HG03025 (cell line): ENCODE measurements around the gene CLCNKA.
"Not testable (repeated sequence)": the region's sequence is repeated elsewhere in the genome, so short reads cannot be mapped to it uniquely, and the experiment has no call there.

Source experiments
- ATAC-seq: cut with Tn5 transposase; IDR thresholded peaks from one replicate; pipeline ENCODE4 v1.9.1; 2021; ENCODE audit warnings: mild to moderate bottlenecking, moderate library complexity; ENCODE audit not compliant: unreplicated experiment, low FRiP score

The CLCNKA gene

DNA sequence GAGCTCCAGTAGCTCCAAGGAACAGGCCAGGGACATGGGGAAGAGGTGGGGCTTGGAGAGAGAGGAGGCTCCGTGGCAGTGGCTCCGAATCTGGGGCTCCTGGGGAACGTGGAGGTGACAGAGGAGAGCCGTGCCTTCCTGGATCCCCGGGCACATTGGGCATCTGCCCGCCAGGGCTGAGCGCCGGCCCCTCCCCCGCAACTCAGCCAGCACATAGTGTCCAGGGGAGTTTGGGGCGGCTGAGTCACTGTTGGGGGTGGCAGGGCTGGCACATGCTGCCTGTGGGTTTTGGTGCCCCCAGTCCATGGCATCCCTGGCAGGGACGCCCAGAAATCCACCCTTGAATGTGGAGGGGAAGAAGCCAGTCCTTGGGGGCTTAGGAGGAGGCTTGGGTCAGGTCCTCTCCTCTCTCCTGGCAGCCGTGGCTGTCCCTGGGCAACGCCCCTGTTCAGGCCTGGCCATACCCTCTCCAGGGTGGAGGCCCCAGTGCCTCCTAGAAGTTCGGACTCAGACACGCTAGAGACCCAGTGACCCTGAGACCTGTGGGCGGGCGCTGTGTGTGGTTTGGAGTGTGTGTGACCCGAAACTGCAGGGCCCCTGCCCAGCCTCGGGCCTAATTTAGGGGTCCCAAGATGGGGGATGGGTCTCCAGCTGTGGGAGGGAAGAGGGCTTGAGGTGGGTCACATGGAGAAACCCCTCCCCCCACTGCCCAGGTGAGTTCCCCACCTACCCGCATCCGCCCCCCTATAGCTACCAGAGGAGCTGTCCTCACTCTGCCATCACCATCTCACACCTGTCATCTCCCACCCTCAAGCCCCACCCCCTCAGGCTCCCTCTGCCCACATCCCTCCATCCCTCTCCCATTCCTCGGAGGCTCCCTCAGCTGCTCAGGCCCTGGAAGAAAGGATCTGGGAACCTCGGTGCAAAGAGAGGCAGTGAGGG lies 5.6 kb upstream of the CLCNKA start:
- ATAC-seq = no peak

DNA sequence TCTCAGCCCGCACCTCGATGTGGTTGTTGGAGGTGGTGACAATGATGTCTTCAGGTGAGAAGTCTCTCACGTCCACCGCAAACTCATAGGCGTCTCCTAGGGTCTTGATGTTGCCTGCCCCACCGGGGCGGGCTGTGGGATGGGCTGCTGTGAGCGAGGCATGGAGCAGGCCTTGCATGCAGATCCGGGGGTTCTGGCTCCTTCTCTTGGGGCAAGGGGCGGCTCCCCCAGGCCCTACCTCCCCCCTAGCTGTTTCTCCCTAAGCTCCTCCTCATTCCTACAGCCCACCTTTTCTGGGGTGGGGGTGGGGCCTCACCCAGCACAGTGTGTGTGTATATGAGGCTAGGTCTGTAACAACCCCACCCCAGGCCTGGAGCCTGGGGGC lies 4.8 kb upstream of the CLCNKA start:
- ATAC-seq = no peak

- ATAC-seq = no peak
Measured at GRCh38 chr1:16017461-16018303, 4.2 kb upstream of the CLCNKA start, which contains the start of gene HSPB7. Gene HSPB7, minus strand, starts transcription at chr1:16018043. Its CDS starts 80 bp downstream, at chr1:16017963.

DNA sequence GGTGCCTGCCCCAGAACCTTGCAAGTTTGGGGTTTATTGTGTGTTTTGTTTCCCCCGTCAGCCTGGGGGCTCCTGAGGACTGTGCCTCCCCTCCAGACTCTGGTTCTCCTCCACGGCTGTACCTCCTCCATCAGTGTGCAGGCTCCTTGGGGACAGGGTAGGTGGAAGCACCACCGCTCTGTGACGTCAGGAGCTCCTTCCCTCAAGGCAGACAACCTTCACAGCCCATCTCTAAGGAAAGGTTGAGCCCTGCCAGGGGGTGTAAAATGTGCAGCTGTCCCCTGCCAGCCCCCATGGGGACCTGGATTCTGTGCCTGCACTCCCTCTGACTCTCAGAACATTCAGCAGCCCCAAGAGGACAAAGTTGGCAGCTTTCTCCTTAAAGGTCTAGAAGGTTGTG lies 3.5 kb upstream of the CLCNKA start:
- no peak for ATAC-seq

- ATAC-seq = no peak
Measured at GRCh38 chr1:16018749-16019643, 2.8 kb upstream of the CLCNKA start.

- ATAC-seq = no peak
Measured at GRCh38 chr1:16019644-16020277, 2.1 kb upstream of the CLCNKA start.

DNA sequence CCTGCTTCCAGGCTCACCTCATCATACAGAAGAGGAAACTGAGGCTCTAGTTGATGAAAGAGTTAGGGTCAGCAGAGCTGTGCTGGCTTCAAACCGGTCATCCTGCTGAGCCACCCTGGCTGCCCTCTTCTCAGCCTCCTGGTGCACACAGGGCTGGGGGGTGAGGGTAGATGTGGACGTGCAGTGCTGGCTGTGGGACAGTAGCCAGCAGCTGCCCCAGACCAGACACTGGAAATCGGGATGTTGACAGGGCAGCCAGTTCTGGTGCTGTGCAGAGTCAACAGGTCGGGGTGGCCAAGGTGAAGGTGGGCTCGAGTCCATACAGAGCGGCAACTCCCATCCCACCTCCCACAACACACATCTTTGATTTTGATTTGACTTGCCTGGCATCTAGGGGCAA lies 1.5 kb upstream of the CLCNKA start:
- no peak for ATAC-seq

GRCh38 chr1:16020878-16021277 lies 958 bp upstream of the CLCNKA start:
- ATAC-seq = not testable (repeated sequence)

DNA sequence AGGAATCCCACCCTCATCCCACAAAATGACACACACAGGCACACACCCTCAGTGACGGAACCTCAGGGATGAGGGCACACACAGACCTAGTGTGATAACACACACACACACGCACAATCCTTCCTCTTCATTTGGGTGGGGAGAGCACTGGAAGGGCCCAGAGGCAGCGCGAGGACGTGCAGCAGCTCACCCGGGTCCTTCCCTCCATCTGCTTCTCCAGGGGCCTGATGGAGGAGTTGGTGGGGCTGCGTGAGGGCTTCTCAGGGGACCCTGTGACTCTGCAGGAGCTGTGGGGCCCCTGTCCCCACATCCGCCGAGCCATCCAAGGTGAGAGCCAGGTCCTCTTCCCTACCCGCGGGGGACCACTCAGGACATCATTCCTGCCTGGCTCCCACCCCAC lies 557 bp downstream of the CLCNKA start:
- no peak for ATAC-seq

- ATAC-seq = no peak
Measured at GRCh38 chr1:16023050-16023653, 1.3 kb downstream of the CLCNKA start.

DNA sequence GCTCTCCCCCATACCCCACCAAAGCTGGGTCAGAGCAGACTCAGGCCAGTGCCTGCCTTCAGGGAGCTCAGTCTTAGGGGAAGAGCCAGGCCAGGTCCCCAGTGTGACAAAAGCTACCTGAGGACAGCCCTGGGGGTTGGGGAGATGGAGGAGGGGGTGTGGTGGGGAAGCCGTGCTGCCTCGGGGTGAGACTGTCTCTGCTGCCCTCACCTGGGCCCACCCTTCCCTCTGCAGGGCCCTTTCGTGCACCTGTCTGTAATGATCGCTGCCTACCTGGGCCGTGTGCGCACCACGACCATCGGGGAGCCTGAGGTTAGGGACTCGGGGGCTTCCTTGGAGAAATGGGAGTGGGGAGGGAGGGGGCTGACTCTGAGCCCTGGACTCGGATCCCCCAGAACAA lies 4.5 kb downstream of the CLCNKA start:
- not testable (repeated sequence) for ATAC-seq

GRCh38 chr1:16026723-16027484 lies 5.1 kb downstream of the CLCNKA start:
- ATAC-seq = no peak

DNA sequence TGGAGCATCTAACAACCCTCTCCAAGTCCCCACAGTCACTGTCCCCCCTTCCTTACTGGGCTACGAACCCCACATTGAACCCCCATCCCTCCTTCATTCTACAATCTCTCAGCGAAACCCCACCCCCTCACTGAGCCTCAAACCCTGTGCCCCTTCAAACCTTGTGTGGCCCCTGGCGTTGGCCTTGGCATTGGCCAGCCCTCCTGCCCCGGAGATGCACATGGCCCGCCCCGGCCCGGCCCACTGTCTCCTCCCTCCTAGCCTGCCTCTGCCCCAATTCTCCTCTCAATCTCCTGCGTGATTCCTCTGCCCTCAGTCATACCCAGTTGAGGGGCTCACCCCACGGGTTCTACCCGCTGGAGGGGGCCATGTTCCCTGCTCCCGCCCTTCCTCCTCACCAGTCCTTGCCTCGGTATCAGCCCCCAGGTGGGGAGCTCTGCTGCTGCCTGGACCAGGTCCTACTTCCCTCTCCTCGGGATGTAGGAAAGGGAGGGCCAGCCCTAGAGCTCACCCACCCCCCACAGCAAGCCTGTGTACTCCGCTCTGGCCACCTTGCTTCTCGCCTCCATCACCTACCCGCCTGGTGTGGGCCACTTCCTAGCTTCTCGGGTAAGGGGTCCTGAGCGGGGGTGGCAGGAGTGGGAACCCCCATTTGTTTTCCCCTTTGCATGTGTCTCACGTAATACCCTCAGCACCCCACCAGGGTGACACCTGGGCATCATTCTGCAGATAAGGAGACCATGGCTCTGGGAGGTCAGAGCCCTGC lies 6.6 kb downstream of the CLCNKA start:
- ATAC-seq = no peak

- not testable (repeated sequence) for ATAC-seq
Measured at GRCh38 chr1:16029003-16029268, 7.1 kb downstream of the CLCNKA start.

DNA sequence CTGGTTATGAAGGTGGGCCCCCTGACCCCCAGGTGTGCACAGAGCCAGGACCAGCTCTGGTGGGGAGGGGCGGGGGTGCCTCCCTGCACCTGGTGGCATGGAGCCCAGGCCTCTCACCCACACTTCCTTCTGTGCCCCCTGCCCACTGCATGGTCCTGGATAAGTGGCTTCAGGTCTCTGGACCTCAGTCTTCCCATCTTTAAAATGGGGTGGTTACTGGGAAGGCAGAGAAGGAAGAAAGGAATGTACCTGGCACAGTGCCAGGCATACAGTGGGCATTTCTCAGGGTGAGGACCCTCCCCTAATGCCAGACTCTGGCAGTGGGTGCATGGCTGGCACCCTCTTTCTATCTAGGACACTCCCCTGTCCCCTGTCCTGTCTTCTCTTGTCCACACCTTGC lies 7.5 kb downstream of the CLCNKA start:
- no peak for ATAC-seq

- ATAC-seq = no peak
Measured at GRCh38 chr1:16031551-16031950, 9.7 kb downstream of the CLCNKA start.

GRCh38 chr1:16032388-16033102 lies 10.7 kb downstream of the CLCNKA start:
- no peak for ATAC-seq
